NCI-H2107 (cell line): ENCODE results near the gene CHST12.
A peak's percentile ranks its signal among the peaks of the same experiment; 100 is the strongest.
"Not testable (repeated sequence)": the region's sequence is repeated elsewhere in the genome, so short reads cannot be mapped to it uniquely, and the experiment has no call there.

Experiments used
- DNase-seq: peaks from one replicate; lab custom pipeline; 2025; lab: John Stamatoyannopoulos, UW

Gene CHST12

DNA sequence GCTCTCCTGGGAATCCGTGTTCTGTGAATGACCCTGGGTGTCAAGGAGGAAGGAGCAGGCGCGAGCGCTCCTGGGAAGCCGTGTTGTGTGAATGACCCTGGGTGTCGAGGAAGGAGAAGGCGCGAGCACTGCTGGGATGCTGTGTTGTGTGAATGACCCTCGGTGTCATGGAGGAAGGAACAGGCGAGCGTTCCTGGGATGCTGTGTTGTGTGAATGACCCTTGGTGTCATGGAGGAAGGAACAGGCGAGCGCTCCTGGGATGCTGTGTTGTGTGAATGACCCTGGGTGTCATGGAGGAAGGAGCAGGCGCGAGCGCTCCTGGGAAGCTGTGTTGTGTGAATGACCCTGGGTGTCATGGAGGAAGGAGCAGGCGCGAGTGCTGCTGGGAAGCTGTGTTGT lies 25.3 kb upstream of the CHST12 start:
- DNase-seq: not testable (repeated sequence)

DNA sequence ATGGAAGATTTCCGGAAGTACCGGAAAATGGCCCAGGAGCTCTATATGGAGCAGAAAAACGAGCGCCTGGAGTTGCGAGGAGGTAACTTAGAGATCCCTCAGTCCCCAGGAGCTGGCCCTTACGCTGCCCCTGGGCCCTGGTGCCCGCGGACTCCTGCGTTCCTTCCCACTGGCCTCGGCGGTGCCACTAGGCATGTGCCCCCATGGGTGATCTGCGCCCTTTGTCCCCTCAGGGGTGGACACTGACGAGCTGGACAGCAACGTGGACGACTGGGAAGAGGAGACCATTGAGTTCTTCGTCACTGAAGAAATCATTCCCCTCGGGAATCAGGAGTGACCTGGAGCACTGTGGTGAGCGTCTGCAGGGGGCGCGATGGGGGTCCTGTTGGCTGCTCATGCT lies 24.2 kb upstream of the CHST12 start:
- no peak for DNase-seq

DNA sequence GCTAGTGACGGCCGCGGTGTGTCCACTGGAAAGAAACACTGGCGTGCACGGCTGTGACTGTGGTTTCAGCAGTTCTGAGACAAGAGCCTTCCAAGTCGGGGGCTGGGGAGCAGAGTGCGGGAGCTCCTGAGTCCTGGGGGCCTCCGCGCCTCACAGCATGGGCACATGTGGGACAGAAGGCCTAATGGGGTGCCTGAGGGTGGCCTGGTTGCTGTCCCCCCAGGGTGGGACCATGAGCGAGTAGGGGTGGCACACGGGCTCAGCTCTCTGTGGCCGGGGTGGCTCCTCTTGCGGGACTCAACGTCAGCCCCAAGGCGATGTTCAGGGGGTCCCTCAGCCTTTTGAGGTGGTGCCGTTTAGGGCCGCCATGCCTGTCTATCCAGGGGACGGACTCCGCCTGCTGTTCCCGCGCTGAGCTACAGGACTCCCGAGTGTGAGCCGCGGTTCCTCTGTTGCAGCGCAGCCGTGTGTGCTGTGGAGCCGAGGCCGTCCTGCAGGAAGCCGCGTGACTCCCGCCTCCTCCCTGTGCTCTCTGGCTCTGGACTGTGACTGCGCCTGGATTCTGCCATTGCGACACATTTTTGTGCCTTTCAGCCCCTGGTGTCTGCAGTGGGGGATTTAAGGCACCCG lies 23.5 kb upstream of the CHST12 start:
- no peak for DNase-seq

DNA sequence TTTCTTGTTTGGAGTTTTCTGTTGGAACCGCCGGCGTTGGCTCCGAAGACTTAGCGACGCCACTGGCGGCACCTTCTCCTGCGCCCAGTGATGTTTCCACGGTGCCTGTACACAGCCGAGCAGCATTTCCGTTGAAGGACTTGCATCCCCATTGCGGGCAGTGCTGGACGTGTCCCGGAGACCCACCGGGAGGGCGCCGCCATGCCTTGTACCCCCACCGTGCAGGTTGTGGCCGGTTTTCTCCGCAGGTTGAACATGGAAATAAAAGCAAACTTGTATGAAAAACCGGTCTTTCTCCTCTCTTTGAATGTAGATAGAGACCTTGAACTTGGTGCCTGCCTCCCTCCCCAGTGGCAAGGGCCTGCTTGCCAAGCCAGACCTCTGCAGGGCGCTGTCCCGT lies 22.9 kb upstream of the CHST12 start:
- no peak for DNase-seq

DNA sequence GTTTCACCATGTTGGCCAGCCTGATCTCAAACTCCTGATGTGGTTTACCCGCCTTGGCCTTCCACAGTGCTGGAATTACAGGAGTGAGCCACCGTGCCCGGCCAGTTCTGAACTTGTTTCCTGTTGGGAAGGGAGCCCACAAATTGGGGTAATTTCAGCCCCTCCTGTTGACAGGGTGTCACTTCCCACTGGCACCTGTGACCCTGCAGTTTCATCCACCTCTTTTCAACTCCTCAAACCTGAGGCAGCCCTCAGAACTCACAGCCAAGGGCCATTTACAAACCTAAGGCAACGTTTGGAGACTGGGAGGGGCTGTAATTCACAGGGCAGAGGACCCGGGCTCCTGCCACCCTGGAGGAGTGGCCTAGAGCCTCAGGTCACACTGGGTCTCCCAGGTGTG lies 22.2 kb upstream of the CHST12 start:
- no peak for DNase-seq

DNA sequence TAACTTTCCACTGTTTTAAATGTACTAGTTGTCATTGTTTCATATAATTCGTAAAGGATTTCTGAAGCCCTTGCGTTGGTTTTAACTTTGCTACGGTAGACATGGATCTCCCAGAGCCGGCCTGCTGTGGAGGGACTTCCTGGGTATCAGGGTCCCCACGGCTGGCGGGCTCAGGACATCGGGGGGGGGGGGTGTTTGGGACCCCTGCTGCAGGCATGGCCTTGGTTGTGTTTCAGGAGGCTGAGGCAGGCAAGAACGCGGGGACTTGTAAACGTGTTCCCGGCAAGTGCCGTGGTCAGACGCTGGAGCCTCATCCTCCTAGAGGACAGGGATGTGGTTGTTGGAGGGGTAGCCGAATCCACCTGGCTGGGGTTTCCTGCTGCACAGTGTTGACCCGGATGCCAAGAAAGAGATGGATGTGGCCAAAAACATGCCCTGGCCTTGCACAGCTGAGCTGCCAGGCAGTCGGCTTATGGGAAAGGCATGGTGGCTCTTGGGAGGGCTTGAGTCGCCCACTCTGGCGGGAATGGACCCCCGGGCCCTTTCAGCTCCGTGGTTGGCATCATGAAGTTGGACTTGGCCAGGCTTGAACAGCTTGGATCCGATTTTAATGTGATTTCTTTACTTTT lies 21.4 kb upstream of the CHST12 start:
- no peak for DNase-seq

DNA sequence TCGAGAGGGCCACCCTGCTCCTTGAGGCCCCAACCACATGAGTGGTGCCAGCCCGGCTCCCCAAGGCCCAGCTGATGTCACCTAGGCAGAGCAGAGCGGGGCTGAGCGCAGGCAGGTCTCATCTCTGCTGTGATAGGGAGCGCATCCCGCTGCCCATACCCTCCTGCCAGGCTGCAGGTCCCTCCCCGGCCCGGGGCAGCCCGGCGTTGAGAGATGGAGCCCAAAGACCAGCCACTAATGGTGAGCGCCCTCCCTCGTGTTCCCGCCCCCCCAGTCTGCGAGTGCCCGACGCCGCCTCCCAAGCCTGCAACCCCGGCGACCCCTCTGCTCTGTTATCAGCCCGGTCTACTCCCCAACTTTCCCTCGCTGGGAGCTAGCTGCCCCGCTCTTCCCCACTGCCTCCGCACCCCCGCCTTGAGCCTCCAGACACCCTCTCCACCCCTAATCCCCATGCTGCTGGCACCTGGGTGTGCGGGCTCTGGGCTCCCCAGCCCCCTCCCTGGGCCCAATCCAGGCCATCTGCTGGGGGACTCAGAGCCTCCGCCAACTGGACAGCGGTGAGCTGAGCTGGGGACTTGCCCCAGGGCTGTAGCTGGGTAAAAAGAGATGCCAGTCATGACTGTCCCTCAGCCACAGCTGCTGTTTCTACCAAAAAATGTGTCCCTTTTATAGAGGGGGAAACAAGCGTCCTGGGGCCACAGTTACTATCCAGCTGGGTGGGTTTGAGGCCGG lies 19.7 kb upstream of the CHST12 start:
- no peak for DNase-seq

DNA sequence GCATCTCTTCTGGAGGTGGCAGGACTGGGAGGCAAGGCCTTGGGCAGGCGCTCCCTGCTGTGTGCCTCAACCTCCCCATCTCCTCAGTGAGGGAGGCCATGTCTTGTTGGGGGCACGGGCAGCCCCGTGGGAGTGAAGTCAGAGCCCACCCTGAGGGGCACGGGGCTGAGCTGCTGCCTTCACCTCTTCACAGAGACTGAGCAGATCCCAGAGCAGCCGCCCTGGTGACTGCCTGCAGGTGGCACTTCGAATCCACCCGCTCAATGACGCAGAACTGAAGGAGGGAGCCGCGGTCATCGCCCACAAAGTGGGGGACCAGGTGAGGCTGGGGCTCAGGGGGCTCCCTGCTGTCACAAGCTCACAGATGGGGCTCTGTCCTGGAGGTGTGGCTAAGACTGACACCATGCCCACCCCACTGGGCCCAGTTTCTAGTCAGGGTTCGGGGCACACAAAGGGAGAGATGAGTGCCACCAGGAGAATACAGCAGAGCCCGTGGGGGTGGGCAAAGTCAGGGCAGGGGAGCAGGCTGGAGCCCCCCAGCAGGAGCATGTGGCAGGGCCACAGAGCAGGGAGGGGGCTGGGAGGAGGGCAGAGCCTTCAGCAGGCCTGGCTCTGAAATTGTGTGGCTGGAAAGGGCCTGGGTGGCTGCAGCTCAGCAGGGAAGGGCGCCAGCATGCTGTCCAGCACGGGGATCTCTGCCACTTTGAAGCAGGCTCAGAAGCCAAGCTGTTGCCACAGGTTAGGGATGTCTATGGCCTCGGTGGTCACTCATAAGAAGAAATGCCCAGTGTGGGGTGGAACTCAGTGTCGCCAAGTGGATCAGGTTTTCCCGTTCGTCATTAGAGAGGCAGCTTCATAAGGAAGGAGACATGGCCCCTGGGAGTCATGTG lies 18.8 kb upstream of the CHST12 start:
- no peak for DNase-seq

DNA sequence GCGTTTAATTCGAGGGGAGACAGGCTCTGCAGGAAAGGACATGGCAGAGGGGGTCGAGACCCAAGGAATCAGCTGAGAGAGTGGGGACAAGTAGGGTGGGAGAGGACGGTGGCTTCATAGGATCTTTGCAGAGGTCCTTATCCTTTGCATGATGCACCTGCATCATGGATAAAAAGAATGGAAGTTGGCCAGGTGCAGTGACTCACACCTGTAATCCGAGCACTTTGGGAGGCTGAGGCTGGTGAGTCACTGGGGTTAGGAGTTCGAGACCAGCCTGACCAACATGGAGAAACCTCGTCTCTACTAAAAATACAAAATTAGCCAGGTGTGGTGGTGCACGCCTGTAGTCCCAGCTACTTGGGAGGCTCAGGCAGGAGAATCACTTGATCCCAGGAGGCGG lies 17.3 kb upstream of the CHST12 start:
- DNase-seq: not testable (repeated sequence)

DNA sequence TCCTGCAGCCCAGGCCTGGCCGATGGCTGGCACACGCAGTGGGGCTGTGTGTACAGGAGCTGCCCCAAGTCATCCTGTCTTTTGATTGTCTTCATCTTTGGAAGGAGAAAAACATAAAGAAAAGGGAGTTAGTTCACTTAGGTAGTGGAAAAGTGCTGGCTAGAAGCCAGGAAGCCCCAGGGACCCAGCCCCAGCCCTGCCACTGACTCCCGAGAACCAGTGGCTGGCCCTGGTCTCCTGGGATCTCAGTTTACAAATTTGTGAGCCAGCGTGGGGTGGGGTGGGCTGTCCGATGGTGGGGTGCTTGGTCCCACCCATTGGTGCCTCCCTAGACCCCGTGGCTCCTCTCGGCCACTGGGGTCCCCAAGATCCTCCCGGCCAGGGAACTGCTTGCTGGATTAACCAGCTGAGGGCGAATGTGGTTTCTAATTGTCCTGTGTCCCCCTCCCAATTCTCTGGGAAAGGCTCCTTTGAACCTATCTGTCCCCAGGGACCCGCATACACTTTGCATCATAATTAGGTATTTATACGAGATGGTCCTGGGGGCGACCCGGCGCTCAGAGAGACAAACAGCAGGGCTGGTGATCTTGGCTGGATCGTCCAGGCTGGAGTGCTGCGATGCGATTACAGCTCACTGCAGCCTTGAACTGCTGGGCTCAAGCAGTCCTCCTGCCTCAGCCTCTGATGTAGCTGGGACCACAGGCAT lies 16.3 kb upstream of the CHST12 start:
- no peak for DNase-seq

DNA sequence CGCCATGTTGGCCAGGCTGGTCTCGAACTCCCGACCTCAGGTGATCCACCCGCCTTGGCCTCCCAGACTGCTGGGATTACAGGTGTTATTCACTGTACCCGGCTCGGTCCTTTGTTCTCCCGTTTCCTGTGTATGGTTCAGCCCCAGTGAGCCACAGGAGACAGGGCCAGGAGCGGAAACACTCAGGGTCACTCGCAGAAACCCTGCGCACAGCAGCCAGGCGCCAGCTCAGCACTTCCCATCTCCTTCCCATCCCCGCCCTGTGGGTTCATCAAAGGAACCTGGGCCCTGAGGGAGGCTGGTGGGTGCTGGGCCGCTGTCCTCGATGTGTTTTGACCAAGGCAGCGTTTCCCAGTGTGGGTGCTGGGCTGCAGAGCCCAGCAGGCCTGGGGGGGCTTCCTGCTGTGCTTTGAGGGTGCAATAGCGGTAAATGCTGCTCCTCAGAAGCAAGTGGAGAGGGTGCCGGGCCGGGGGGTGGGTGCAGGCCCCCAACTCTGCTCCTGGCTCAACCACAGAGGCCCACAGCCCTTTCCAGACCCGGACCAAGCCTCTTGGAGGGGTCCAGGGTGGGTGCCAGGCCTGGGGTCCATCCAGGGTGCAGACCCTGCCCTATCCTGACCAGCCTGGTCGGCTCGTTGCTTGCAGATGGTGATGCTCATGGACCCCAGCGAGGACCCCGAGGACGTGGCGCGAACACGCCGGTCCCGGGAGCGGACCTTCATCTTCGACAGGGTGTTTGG lies 15.3 kb upstream of the CHST12 start:
- no peak for DNase-seq

DNA sequence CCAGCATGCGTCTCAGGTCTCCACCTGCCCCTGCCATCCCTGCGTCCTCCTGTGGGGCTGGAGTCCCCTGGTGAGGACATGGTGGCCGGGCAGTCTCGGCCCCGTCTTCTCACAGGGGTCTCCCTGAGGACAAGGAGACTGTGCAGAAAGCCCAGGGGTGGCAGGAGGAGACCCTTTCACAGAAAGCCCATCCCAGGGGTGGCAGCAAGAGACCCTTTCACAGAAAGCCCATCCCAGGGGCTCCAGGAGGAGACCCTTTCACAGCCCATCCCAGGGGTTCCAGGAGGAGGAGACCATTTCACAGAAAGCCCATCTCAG lies 14.8 kb upstream of the CHST12 start:
- DNase-seq: no peak

DNA sequence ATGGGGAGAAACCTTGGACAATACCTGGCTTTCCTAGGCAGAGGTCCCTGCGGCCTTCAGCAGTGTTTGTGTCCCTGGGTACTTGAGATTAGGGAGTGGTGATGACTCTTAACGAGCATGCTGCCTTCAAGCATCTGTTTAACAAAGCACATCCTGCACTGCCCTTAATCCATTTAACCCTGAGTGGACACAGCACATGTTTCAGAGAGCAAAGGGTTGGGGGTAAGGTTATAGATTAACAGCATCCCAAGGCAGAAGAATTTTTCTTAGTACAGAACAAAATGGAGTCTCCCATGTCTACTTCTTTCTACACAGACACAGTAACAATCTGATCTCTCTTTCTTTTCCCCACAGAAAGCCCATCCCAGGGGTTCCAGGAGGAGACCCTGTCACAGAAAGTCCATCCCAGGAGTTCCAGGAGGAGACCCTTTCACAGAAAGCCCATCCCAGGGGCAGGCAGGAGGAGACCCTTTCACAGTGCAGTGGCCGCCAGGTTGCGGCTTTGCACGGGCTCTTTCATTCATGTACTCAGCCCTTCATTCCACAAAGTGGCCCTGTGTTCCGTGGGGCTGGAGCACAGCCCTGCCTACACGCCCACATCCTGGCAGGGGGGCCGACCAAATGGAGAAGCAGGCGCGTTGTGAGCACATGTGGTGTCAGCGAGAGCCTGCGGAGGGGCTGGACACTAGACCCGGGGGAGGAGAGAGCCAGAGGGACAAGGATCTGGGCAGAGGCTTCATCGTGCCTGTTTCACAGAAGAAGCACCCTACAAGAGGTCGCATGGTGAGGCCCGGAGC lies 13.2 kb upstream of the CHST12 start:
- DNase-seq: not testable (repeated sequence)

DNA sequence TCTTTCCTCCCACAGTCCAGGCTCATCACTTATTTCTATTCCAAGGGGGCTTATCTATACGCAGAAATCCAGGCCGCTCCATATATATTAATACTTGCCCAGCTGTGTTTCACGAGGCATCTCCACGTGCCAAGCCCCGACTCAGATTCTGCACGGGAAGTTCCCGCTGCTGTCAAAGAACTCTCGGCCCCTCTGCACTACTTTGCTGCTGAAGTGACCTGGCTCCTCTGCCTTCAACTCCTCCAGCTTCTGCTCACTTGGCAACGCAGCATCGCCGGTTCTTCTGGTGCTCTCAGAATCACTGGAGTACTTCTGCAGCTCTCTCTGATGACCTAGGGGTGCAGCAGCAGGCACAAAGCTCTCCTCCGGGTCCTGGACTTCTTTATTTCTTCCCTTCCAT lies 9.7 kb upstream of the CHST12 start:
- DNase-seq: no peak

DNA sequence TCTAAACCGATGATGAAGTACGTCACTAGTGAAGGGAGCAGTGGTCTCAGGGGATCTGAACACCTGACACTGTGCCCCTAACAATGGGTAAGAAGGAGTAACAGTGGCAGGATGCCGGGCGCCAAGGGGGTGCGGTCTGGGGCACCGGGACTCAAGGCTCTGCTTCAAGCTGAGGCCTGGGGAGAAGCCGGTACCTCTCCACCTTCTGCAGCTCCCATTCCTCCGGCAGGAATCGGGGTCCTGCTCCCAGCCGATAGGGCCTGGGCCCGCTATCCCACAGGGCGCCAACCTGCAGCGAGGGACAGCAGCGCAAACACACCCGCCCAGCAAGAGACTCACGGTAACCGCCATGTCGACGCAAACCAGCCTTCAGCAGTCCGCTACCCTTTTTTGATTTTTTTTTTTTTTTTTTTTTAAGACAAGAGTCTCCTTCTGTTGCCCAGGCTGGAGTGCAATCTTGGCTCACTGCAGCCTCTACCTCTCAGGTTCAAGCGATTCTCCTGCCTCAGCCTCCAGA lies 8.8 kb upstream of the CHST12 start:
- DNase-seq: no peak

DNA sequence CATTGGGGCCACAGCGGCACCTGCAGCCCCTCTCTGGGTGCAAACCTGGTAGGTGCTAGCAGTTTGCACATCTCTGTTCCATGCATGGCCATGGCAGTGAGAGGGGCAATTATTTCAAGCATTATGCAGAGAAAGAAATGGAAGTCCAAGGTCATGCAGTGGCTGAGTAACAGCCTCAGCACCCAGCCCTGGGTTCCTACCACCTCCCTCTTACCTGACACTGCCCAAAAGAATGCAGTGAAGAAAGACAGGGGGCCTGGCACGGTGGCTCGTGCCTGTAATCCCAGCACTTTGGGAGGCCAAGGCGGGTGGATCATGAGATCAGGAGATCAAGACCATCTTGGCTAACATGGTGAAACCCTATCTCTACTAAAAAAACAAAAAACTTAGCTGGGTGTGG lies 4.9 kb upstream of the CHST12 start:
- no peak for DNase-seq

DNA sequence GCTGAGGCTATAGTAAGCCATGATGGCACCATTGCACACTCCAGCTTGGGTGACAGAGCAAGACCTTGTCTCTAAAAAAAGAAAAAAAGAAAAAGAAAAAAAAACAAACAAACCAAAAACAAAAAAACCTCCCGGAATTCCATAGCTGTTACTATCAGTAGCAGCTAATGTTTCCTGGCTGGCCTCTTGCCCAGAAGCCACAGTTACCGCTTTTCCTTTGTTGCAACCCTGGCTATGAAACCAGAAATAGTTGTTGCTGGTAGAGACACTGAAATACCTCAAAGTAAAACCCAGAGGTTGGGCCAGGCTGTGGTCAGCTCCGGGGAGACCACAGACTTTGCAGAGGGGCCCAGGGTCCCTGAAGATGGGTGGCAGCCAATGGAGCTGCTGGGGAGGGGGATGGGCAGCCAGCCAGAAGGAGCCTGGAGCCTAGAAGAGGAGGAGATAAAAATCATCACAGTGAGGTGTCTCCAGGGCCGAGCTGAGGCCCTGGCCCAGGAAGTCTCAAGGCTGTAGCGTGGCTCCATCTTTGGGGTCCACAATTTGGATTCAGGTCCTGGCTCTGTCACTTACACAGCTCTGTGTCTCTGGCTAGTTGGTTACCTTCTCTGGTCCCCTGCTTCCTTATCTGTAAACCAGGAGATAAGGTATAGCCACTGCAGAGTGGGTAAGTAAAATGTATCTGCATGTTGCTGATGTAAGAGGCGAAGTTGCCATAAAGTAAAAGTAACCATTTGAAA lies 3.4 kb upstream of the CHST12 start:
- DNase-seq: peak; percentile 65

DNA sequence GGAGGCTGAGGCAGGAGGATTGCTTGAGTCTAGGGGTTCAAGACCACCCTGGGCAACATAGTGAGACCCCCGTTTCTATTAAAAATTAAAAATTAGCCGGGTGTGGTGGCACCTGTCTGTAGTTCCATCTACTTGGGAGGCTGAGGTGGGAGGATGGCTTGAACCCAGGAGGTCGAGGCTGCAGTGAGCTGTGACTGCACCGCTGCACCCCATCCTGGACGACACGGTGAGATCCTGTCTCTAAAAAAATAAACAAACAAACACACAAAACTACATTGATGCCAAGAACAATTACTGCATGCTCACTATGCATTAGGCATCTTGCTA lies 761 bp upstream of the CHST12 start:
- DNase-seq: no peak

DNA sequence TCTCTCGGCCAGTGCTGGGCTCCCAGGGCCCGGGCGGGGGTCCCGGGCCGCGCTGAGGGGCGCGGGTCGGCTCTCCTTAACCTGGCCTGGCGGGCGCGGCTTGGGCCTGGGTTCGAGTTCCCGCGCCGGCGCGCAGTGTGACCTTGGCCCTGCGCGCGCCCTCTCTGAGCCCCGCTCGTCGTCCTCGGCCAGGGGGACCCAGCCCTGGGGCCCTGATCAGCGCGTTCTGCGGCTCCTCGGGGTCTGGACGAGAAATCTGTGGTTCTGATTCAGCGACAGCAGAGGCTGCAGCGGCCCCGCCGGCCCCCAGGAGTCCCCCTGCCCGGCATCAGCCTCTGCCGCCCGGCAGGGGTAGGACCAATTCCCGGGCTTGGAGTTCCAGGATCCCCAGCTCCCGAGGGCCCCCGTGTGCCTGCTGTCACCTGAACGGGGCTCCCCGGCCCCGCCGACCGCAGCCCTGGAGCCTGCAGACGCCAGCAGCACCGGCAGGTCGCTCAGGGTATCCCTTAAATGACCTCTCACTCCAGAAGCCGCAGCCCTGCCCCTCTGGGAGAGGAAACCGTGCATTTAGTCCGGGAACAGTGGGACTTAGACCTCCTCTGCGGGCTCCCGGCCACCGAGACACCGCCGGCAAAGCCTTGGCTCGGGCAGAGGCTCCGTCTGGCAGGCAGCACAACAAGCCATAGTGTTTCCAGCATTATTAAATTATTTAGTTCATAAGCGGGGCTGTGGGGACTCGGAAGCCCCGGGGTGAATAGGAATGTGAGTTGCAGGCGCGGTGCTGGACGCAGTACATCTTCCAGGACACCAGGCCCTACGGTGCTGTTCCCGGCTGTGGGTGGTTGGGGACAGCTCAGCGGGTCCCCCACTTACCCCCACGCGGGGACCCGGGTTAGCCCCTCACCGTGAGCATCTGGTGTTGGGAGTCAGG lies 572 bp downstream of the CHST12 start:
- DNase-seq: no peak
